ENCODE results near the gene RAD54L. TPM values are rescaled to one million over a fixed set of nuclear protein-coding genes. Genes with fewer than 3 reads are reported as not detected.
A peak's percentile ranks its signal among the peaks of the same experiment; 100 is the strongest.

RAD54L gene
- polyA plus RNA-seq, 1 of the 3 experiments (the other 2 are of a cell fraction) = 11.5 TPM

GRCh38 chr1:46246548-46247435 is 771 bp upstream of the RAD54L start:
- peak overlapping the region; percentile 65 to 89 for H3K4me3 ChIP-seq (ENCODE audit: low read depth in 2 of 2, low read length in 1 of 2)
- no peaks in the 10 kb centered on the region for H3K9me3 ChIP-seq
- no peaks in the 10 kb centered on the region for H3K27me3 ChIP-seq (ENCODE audit: insufficient read depth)
- peaks cover 27% of the 10 kb centered on the region for H3K79me2 ChIP-seq (ENCODE audit: insufficient read depth)
- peak overlapping the region; percentile 56 to 60 for H3K27ac ChIP-seq (ENCODE audit: low read depth in 2 of 2, low read length in 1 of 2)
- ChIA-PET CTCF (interaction anchor here (0.9 to 2.4 kb wide), 7 partner anchors 12 to 96 kb away, joined by 3 to 7 read pairs (median 4); partner anchors contain the start of gene NSUN4), POLR2A (interaction anchor here (0.7 to 1.2 kb wide), 5 partner anchors 13 to 115 kb away, joined by 3 to 5 read pairs (median 3); partner anchors contain the start of genes LRRC41, PIK3R3 and UQCRH)
- WGBS (ENCODE audit: low lambda C conversion rate) = 9% methylated on average over 29 of the region's 35 CpGs
- TF ChIP-seq, protein P1, sequence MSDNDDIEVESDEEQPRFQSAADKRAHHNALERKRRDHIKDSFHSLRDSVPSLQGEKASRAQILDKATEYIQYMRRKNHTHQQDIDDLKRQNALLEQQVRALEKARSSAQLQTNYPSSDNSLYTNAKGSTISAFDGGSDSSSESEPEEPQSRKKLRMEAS (IDR thresholded peaks at IDR 0.05; ENCODE audit: low read depth) = peak; percentile 68; the same call in 1 of the 2 replicates
- TF ChIP-seq USF1 (IDR thresholded peaks at IDR 0.05; ENCODE audit: borderline replicate concordance, low read depth) = no peak
- peak; percentile 95 for TF ChIP-seq MXI1 (IDR thresholded peaks at IDR 0.05; ENCODE audit: low read depth, low read length)
- TF ChIP-seq, protein P2, sequence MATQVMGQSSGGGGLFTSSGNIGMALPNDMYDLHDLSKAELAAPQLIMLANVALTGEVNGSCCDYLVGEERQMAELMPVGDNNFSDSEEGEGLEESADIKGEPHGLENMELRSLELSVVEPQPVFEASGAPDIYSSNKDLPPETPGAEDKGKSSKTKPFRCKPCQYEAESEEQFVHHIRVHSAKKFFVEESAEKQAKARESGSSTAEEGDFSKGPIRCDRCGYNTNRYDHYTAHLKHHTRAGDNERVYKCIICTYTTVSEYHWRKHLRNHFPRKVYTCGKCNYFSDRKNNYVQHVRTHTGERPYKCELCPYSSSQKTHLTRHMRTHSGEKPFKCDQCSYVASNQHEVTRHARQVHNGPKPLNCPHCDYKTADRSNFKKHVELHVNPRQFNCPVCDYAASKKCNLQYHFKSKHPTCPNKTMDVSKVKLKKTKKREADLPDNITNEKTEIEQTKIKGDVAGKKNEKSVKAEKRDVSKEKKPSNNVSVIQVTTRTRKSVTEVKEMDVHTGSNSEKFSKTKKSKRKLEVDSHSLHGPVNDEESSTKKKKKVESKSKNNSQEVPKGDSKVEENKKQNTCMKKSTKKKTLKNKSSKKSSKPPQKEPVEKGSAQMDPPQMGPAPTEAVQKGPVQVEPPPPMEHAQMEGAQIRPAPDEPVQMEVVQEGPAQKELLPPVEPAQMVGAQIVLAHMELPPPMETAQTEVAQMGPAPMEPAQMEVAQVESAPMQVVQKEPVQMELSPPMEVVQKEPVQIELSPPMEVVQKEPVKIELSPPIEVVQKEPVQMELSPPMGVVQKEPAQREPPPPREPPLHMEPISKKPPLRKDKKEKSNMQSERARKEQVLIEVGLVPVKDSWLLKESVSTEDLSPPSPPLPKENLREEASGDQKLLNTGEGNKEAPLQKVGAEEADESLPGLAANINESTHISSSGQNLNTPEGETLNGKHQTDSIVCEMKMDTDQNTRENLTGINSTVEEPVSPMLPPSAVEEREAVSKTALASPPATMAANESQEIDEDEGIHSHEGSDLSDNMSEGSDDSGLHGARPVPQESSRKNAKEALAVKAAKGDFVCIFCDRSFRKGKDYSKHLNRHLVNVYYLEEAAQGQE (IDR thresholded peaks at IDR 0.05; ENCODE audit: low read depth, low read length) = peak; percentile 20; the same call in 1 of the 2 replicates
- TF ChIP-seq NRF1 (IDR thresholded peaks at IDR 0.05; ENCODE audit: low read depth, low read length) = no peak
- peak; percentile 27; the same call in 1 of the 2 replicates for TF ChIP-seq TAF1 (IDR thresholded peaks at IDR 0.05; ENCODE audit: borderline replicate concordance, low read depth, low read length)
- H3K9ac ChIP-seq = peak overlapping the region; percentile 75
- H2AFZ ChIP-seq (ENCODE audit: low read depth) = peak overlapping the region; percentile 90
- H3K4me1 ChIP-seq (ENCODE audit: control insufficient read depth in 1 of 2, insufficient read depth in 2 of 2, low read depth in 1 of 2, low read length in 1 of 2) = peaks cover 10 to 12% of the 10 kb centered on the region in 2 experiments; a peak in 2 of 4 replicates
- H3K36me3 ChIP-seq (replicated peaks in 1 of 2; ENCODE audit: control insufficient read depth in 1 of 2, insufficient read depth in 2 of 2, low read length in 1 of 2) = peaks cover 5 to 7% of the 10 kb centered on the region in 2 experiments
- peak; percentile 75 for DNase-seq
- H3K9me2 ChIP-seq = no peaks in the 10 kb centered on the region
- no peaks in the 10 kb centered on the region for H4K20me1 ChIP-seq (ENCODE audit: insufficient read depth)
- H3K4me2 ChIP-seq = peak overlapping the region; percentile 82
- peaks cover 8% of the 10 kb centered on the region for H3F3A ChIP-seq (replicated peaks; ENCODE audit: insufficient read depth)
